ENCODE data around the gene TLK2.
"Not testable (repeated sequence)": the region's sequence is repeated elsewhere in the genome, so short reads cannot be mapped to it uniquely, and the experiment has no call there.

The TLK2 gene

DNA sequence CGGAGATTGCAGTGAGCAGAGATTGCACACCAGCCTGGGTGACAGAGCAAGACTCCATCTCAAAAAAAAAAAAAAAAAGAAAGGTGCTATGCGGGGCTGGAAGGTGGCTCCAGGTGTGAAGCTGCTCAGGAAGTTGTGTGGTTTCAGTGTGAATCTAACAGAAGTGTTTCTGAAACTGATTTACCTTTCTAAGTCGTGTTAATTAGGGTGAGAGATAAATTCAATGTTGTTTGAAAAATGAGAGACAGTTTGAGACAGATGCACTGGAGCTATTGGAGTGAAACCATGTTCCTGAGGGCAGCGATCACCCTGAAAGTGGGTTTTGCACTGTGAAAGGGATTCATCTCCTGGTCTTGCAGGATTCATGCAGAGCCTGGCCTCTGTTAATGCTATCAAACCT is 25.0 kb upstream of the TLK2 start:
- H3K4me2 ChIP-seq (ENCODE audit: insufficient read depth, low read length); H3K36me3 ChIP-seq (ENCODE audit: insufficient read depth, low read length); H3K27ac ChIP-seq (ENCODE audit: low read length); H4K20me1 ChIP-seq (ENCODE audit: insufficient read depth, low read length); H3K79me2 ChIP-seq (ENCODE audit: insufficient read depth, low read length); H3K9ac ChIP-seq (ENCODE audit: low read depth, low read length); H2AFZ ChIP-seq (ENCODE audit: low read depth, low read length); H3K9me3 ChIP-seq (ENCODE audit: insufficient read depth, low read length, severe bottlenecking); DNase-seq; H3K27me3 ChIP-seq (ENCODE audit: insufficient read depth, low read length, poor library complexity); H3K4me1 ChIP-seq (ENCODE audit: insufficient read depth, low read length); ATAC-seq (ENCODE audit: insufficient read depth, low read depth); H3K4me3 ChIP-seq (ENCODE audit: low read depth in 1 of 2, low read length in 2 of 2): not testable (repeated sequence)

DNA sequence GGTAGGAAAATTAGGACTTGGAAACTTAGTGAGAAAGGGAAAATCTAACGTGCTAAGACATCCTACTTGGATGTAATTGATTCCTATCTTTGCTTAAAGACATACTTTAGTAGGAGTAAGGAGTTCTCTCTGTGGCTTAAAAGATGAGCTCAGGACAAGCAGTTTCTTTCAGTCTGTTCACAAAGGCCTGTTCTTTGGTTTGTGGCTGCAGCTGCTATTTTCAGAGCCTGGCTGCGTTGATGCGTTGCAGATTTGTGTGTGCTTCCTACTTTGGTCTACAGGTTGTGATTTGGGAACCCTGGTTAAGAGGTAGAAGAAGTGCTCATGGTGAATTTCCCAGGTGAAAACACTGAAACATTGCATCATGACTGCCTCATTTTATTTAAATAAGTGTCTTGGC is 24.5 kb upstream of the TLK2 start:
- not testable (repeated sequence) for H3K36me3 ChIP-seq (ENCODE audit: insufficient read depth, low read length); H3K4me2 ChIP-seq (ENCODE audit: insufficient read depth, low read length); H3K79me2 ChIP-seq (ENCODE audit: insufficient read depth, low read length); DNase-seq; H3K4me3 ChIP-seq (ENCODE audit: low read depth in 1 of 2, low read length in 2 of 2); H3K4me1 ChIP-seq (ENCODE audit: insufficient read depth, low read length); H3K9me3 ChIP-seq (ENCODE audit: insufficient read depth, low read length, severe bottlenecking); H3K27me3 ChIP-seq (ENCODE audit: insufficient read depth, low read length, poor library complexity); ATAC-seq (ENCODE audit: insufficient read depth, low read depth); H4K20me1 ChIP-seq (ENCODE audit: insufficient read depth, low read length); H2AFZ ChIP-seq (ENCODE audit: low read depth, low read length); H3K9ac ChIP-seq (ENCODE audit: low read depth, low read length); H3K27ac ChIP-seq (ENCODE audit: low read length)

DNA sequence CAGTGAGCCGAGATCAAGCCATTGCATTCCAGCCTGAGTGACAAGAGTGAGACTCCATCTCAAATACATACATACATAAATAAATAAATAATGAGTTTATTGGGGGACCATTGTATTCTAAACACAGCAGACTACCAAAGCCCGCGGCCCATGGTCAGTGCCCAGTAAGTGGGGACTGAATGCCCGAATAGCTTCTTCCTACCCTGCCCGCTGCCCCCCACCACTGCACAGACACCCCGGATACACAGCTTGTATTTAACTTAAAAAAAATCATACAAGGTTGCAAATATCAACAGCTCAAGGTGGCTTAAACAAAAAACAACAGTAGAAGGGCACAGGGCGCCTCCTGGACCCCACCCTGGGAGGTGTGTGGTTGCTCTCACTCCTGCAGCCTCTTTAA is 22.6 kb upstream of the TLK2 start:
- no peak for TF ChIP-seq EZH2 (IDR thresholded peaks at IDR 0.05; ENCODE audit: borderline replicate concordance, low read depth, low read length, severe bottlenecking)
- TF ChIP-seq, protein P1, sequence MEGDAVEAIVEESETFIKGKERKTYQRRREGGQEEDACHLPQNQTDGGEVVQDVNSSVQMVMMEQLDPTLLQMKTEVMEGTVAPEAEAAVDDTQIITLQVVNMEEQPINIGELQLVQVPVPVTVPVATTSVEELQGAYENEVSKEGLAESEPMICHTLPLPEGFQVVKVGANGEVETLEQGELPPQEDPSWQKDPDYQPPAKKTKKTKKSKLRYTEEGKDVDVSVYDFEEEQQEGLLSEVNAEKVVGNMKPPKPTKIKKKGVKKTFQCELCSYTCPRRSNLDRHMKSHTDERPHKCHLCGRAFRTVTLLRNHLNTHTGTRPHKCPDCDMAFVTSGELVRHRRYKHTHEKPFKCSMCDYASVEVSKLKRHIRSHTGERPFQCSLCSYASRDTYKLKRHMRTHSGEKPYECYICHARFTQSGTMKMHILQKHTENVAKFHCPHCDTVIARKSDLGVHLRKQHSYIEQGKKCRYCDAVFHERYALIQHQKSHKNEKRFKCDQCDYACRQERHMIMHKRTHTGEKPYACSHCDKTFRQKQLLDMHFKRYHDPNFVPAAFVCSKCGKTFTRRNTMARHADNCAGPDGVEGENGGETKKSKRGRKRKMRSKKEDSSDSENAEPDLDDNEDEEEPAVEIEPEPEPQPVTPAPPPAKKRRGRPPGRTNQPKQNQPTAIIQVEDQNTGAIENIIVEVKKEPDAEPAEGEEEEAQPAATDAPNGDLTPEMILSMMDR (IDR thresholded peaks at IDR 0.05; ENCODE audit: borderline replicate concordance, extremely low read depth, low read length, poor library complexity, severe bottlenecking), result no peak
- no peaks in the 10 kb centered on the region for H3K36me3 ChIP-seq (ENCODE audit: insufficient read depth, low read length)
- H4K20me1 ChIP-seq (ENCODE audit: insufficient read depth, low read length), result no peaks in the 10 kb centered on the region
- ATAC-seq (ENCODE audit: insufficient read depth, low read depth), result no peak
- H2AFZ ChIP-seq (ENCODE audit: low read depth, low read length), result no peak overlapping the region
- no peaks in the 10 kb centered on the region for H3K79me2 ChIP-seq (ENCODE audit: insufficient read depth, low read length)
- H3K9me3 ChIP-seq (ENCODE audit: insufficient read depth, low read length, severe bottlenecking), result no peaks in the 10 kb centered on the region
- H3K4me2 ChIP-seq (ENCODE audit: insufficient read depth, low read length), result no peak overlapping the region
- no peaks in the 10 kb centered on the region for H3K4me1 ChIP-seq (ENCODE audit: insufficient read depth, low read length)
- no peak for DNase-seq
- no peak overlapping the region for H3K4me3 ChIP-seq (ENCODE audit: low read depth in 1 of 2, low read length in 2 of 2)
- H3K9ac ChIP-seq (ENCODE audit: low read depth, low read length), result no peak overlapping the region
- no peaks in the 10 kb centered on the region for H3K27me3 ChIP-seq (ENCODE audit: insufficient read depth, low read length, poor library complexity)
- no peak overlapping the region for H3K27ac ChIP-seq (ENCODE audit: low read length)

DNA sequence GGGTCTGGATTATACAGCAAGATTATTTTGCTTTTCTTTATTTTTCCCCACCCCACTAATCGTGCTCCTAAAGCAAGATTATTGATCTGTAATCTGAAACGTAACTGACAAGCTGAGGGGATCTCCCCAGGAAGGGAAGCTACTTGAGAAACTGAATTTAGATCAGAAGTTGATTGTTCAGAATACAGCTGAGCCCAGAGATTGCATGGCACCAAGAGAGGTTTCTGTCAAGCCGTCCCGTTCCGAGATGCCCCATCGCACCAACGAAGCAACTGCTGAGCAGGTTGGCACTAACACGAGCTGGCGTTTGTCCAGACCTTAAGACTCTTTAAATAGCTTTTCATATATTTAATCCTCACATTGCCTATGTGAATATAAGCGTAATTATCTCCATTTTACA is 20.1 kb upstream of the TLK2 start:
- not testable (repeated sequence) for H2AFZ ChIP-seq (ENCODE audit: low read depth, low read length); H3K36me3 ChIP-seq (ENCODE audit: insufficient read depth, low read length); DNase-seq; H3K27me3 ChIP-seq (ENCODE audit: insufficient read depth, low read length, poor library complexity); H3K9ac ChIP-seq (ENCODE audit: low read depth, low read length); H3K4me2 ChIP-seq (ENCODE audit: insufficient read depth, low read length); ATAC-seq (ENCODE audit: insufficient read depth, low read depth); H3K9me3 ChIP-seq (ENCODE audit: insufficient read depth, low read length, severe bottlenecking); H4K20me1 ChIP-seq (ENCODE audit: insufficient read depth, low read length); H3K79me2 ChIP-seq (ENCODE audit: insufficient read depth, low read length); H3K4me3 ChIP-seq (ENCODE audit: low read depth in 1 of 2, low read length in 2 of 2); H3K4me1 ChIP-seq (ENCODE audit: insufficient read depth, low read length); H3K27ac ChIP-seq (ENCODE audit: low read length)

DNA sequence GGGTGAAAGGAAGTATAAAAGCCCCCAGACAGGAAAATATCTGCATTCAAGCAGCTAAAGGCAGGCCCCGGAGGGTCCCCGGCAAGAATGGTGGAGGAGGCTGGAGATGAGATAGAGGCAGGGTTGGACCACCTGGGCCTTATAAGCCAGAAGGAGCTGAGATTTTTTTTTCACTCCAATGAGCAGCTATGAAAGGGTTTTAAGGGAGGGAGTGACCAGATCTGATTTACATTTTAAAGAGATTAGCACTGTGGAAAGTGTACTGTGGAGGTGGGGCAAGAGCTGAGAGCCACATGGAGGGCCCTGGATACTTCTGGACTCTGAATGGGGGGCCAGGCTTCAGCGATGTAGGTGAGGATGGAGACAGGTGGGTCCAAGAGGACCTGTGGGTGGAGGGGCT is 14.2 kb upstream of the TLK2 start:
- not testable (repeated sequence) for ATAC-seq (ENCODE audit: insufficient read depth, low read depth); H3K4me2 ChIP-seq (ENCODE audit: insufficient read depth, low read length)

DNA sequence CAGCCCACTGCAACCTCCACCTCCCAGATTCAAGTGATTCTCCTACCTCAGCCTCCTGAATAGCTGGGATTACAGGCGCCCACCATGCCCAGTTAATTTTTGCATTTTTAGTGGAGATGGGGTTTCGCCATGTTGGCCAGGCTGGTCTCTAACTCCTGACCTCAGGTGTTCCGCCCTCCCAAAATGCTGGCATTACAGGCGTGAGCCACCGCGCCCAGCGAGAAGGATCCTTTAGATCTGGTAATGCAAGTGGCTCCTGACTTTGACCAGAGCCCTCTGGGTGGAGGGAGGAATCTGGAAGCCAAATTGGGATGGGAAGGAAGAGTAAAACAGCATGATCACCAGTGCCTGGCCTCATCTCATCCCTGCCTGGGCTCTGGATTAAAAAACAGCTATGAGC is 13.4 kb upstream of the TLK2 start:
- H3K27ac ChIP-seq (ENCODE audit: low read length); H4K20me1 ChIP-seq (ENCODE audit: insufficient read depth, low read length); H3K27me3 ChIP-seq (ENCODE audit: insufficient read depth, low read length, poor library complexity); H2AFZ ChIP-seq (ENCODE audit: low read depth, low read length); ATAC-seq (ENCODE audit: insufficient read depth, low read depth); H3K4me3 ChIP-seq (ENCODE audit: low read depth in 1 of 2, low read length in 2 of 2); H3K79me2 ChIP-seq (ENCODE audit: insufficient read depth, low read length); H3K9ac ChIP-seq (ENCODE audit: low read depth, low read length); H3K4me1 ChIP-seq (ENCODE audit: insufficient read depth, low read length); DNase-seq; H3K9me3 ChIP-seq (ENCODE audit: insufficient read depth, low read length, severe bottlenecking); H3K36me3 ChIP-seq (ENCODE audit: insufficient read depth, low read length); H3K4me2 ChIP-seq (ENCODE audit: insufficient read depth, low read length): not testable (repeated sequence)

More for the DNA sequence above, 14.2 kb upstream of the TLK2 start:
- H3K79me2 ChIP-seq (ENCODE audit: insufficient read depth, low read length); DNase-seq; H3K27me3 ChIP-seq (ENCODE audit: insufficient read depth, low read length, poor library complexity); H3K27ac ChIP-seq (ENCODE audit: low read length); H3K9me3 ChIP-seq (ENCODE audit: insufficient read depth, low read length, severe bottlenecking); H3K36me3 ChIP-seq (ENCODE audit: insufficient read depth, low read length); H3K9ac ChIP-seq (ENCODE audit: low read depth, low read length); H4K20me1 ChIP-seq (ENCODE audit: insufficient read depth, low read length); H2AFZ ChIP-seq (ENCODE audit: low read depth, low read length); H3K4me1 ChIP-seq (ENCODE audit: insufficient read depth, low read length); H3K4me3 ChIP-seq (ENCODE audit: low read depth in 1 of 2, low read length in 2 of 2): not testable (repeated sequence)

DNA sequence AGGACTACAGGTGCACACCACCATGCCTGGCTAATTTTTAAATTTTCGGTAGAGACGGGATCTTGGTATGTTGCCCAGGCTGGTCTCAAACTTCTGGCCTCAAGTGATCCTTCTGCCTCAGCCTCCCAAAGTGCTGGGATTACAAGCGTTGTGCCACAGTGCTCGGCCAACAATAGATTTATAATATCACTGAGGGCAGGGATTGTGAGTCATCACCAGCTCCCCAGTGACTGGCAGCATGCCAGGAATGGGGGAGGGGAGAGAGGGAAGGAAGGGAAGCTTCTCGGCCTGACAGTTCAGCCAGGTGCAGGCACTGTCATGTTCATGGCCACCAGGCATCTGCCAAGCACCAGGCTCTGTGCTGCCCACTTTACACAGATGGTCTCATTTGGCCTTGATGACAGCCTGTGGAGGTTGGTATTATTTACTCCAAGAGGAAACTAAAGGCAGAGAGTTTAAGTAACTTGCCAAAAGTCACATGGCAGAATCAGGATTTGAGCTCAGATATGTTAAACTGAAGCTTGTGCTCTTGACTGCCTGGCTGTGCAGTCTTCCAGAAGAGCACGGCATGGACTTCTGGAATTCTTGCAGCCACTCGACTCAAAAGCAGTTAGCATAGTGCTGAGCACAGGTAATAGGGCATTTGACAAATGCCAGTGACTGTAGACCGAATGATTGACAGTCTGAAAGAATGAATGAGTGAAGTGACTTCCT is 7.8 kb upstream of the TLK2 start:
- not testable (repeated sequence) for H3K4me2 ChIP-seq (ENCODE audit: insufficient read depth, low read length); H3K9ac ChIP-seq (ENCODE audit: low read depth, low read length); H4K20me1 ChIP-seq (ENCODE audit: insufficient read depth, low read length); H3K36me3 ChIP-seq (ENCODE audit: insufficient read depth, low read length); H3K79me2 ChIP-seq (ENCODE audit: insufficient read depth, low read length); H2AFZ ChIP-seq (ENCODE audit: low read depth, low read length); H3K9me3 ChIP-seq (ENCODE audit: insufficient read depth, low read length, severe bottlenecking); H3K4me3 ChIP-seq (ENCODE audit: low read depth in 1 of 2, low read length in 2 of 2); H3K27me3 ChIP-seq (ENCODE audit: insufficient read depth, low read length, poor library complexity)
- Histone ChIP-seq H3K4me1 (ENCODE audit: insufficient read depth, low read length) (peaks cover 10% of the 10 kb centered on the region), H3K27ac (ENCODE audit: low read length) (peak overlapping the region; percentile 54)
- DNase-seq, result peak; percentile 84
- peak; percentile 83 for ATAC-seq (ENCODE audit: insufficient read depth, low read depth)
